Erythroblast (primary cell): ENCODE measurements around the gene FKRP.

Experiments
- GATA1 ChIP-seq: IDR thresholded peaks from 2 replicates; pipeline ENCODE4 v1.6.1; 2011; ENCODE audit warnings: low read depth, mild to moderate bottlenecking, control low read depth, low read length, moderate library complexity
- POLR2A ChIP-seq: IDR thresholded peaks from 2 replicates; pipeline ENCODE4 v1.6.1; 2011; ENCODE audit warnings: mild to moderate bottlenecking, low read length

DNA sequence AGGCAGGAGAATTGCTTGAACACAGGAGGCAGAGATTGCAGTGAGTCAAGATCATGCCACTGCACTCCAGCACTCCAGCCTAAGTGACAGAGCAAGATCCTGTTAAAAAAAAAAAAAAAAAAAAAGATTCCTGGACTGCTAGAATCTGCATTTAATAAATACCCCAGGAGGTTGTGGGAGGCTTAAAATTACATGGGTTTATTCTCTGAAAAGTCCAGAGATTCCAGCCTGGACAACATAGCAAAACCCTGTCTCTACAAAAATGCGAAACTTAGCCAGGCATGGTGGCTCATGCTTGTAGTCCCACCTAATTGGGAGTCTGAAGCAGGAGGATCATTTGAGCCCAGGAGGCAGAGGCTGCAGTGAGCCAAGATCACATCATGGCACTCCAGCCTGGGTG, 52.0 kb downstream of the FKRP start:
- no peak for TF ChIP-seq POLR2A
- no peak for TF ChIP-seq GATA1
